GM21786 (cell line): ENCODE measurements around the gene CEACAM8.
"Not testable (repeated sequence)": the region's sequence is repeated elsewhere in the genome, so short reads cannot be mapped to it uniquely, and the experiment has no call there.

Experiments
- ATAC-seq: cut with Tn5 transposase; IDR thresholded peaks from one replicate; pipeline ENCODE4 v1.9.1; 2021; ENCODE audit not compliant: unreplicated experiment

The CEACAM8 gene

DNA sequence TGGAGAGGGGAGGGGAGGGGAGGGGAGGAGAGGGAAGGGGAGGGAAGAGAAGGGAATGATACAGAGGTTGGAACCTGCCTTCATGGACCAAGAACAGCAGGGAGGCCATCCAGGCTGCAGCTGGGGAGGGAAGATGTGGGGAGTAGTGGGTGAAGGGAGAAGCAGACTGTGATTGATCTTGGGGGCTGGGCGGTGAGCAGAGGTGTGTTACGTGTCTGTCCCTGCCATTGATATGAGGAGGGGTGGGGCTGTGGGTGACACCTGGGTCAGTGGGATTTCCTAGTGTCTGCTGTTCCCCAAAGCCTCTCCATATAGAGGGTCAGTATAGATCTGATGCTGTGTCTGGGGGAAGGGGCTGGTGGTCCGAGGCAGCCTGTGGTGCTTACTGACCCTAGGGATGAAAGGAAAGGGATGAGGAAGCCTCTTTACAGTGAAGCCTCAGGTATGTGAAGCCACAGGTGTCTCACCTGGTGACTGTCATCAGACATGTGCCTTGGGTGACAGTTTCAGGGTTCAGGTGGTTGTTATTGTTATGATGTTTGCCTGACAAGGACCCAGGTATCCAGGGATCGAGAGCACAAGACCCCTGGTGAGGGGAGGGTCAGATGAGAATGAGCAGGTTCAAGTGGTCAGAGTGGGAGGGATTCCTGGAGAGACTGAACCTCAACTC, 47.8 kb downstream of the CEACAM8 start:
- no peak for ATAC-seq

DNA sequence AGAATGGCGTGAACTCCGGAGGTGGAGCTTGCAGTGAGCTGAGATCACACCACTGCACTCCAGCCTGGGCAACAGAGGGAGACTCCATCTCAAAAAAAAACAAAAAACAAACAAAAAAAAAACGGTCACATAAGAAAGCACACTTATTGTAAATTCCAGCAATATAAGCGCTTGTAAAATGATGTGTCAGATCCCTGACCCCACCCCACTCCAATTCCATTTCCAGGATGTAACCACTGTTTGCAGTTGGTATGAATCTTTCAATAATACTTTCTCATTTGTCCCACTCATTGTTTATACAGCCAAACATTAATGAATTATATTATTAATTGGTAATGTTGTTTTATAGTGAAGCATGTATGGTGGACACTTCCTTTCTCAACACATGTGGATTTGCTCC, 50.6 kb downstream of the CEACAM8 start:
- no peak for ATAC-seq

DNA sequence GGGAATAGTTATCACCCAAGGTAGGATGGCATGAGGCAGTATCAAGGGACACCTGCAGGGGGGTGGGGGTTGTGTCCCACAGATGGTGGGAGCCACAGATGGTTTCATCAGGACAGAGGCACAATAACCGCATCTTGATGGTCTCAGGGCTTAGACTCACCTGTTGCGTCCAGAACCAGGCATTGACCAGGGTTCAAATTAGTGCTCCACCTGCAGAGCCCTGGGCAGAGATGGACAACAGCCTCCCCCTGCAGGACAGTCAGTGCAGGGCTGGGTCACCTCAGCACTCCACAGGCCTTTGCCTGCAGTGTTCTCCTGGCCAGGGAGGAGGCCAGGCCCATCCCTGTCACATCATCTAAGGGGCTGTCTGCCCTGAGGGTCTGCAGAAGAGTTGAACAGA, 51.9 kb downstream of the CEACAM8 start:
- ATAC-seq: no peak

DNA sequence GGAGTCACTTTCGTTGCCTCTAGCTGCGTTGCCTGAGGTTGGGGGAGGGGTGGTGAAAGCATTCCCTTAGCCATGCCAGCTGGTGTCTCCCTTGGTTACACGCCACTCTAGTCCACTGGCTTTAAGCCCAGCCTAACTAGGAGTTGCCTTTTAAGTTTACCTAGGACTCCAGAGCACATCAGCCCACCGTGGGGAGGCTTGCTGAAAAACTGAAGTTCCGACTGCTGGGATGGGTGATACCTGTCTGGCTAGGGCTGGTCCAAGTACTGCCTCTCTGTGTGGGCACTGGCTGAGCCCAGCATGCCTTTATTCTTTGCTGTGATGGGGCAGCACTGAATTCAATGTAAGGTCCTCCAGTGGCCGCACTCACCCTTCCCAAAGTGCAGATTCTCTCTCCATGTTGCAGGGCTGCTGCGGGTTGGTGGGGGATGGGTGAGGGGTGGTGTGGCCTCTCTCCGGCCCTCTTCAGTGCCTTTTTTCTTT, 54.6 kb downstream of the CEACAM8 start:
- ATAC-seq: no peak

DNA sequence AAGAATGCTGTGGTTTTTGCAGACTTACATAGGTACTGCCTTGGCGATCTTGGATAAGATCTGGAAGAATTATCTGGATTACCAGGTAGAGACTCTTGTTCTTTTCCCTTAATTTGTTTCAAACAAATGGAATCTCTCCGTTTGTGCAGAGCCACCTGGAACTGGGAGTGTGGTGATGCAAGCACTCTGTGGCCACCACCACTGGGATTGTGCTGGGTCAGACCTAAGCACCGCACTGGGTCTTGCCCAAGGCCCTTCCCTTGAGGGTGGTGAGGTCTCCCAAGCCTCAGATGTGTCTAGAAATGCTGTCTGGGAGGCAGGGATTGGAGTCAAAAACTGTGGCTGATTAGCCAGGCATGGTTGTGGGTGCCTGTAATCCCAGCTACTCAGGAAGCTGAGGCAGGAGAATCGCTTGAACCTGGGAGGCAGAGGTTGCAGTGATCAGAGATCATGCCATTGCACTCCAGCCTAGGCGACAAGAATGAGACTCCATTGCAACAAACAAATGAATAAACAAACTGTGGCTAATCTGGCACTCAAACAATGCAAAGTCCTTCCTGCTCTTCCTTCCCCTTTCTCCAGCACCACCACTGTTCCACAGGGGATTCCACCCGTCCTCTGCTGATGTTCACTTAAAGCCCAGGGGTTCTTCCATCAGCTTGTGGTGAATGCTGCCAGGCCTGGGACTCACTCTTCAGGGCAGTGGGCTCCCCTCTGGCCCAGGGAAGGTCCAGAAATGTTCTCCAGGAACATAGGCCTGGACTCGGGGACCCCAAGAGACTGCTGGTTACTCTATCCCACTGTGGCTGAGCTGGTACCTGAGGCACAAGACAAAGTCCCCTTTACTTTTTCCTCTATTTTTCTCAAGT, 55.6 kb downstream of the CEACAM8 start:
- no peak for ATAC-seq

DNA sequence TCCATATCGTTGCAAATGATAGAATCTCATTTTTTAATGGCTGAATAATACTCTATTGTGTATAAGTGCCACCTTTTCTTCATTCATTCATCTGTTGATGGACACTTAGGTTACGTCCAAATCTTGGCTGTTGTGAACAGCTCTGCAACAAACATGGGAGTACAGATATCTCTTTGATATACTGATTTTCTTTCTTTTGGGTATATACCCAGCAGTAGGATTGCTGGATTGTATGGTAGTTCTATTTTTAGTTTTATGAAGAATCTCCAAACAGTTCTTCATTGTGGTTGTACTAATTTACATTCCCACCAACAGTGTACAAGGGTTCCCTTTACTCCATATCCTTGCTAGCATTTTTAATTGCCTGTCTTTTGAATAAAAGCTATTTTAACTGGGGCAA, 59.4 kb downstream of the CEACAM8 start:
- not testable (repeated sequence) for ATAC-seq

DNA sequence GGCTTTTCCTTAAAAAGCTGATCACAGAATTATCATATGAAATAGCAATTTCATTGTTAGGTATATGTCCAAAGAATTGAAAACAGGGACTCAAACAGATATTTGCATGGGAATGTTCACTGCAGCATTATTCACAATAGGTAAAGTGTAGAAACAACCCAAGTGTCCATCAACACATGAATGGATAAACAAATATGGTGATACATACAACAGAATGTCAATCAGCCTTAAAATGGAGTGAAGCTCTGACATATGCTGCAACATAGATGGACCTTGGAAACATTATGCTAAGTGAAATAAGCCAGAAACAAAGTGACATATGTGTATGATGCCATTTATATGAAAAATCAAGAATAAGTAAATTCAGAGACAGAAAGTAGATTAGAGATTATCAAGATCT, 60.3 kb downstream of the CEACAM8 start:
- ATAC-seq: no peak

DNA sequence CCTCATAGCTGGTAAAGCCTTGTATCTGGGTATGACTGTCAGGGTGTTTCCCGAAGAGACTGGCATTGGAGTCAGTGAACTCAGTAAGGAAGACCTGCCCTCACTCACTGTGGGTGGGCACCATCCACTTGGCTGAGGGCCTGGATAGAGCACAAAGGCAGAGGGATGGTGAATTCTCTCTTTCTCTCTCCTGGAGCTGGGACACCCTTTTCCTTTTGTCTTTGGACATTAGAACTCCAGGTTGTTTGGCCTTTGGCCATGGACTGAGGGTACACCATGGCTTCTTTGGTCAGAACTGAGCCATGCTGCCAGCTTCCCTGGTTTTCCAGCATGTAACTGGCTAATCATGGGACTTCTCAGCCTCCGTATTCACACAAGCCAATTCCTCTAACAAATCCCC, 61.8 kb downstream of the CEACAM8 start:
- ATAC-seq: no peak

DNA sequence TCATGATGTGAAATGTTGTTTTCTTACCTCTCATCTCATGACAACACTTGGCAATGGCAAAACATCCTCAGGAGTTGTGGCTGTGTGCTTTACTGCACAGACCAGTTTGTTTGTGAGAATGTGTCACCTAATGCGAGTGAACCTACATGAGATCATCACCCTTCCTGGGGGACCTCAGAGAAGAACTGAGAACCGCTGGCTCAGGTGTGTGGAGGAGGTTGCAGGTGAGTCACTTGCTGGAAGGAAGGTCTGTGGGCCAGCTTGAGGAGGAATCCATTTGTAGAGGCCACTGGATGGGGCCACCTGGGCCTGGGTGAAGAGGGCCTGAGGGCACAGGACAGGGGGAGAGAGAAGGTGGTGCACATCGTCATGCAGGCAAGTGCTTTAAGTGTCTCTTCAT, 63.4 kb downstream of the CEACAM8 start:
- ATAC-seq: no peak
